ENCODE data around the gene DCN.
A peak's percentile ranks its signal among the peaks of the same experiment; 100 is the strongest.

DCN gene

DNA sequence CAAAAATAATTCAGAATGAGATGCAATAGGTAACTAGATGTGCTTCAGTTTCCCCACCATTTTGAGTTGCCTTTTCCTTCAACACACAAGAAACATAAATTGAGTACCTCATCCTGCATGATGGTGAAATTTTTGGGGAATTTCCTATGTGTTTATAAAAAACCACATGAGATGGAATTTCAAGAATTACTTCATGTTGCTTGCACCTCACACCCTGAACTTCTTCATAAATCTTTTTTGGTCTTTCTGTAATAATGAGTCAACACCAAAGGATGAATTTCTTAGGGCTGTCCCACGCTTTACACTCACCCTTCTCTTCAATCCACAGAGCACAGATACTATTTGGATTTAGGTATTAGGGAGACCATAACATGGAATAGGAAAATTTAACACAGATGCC is 48.7 kb downstream of the DCN start:
- FAIRE-seq: no peak

DNA sequence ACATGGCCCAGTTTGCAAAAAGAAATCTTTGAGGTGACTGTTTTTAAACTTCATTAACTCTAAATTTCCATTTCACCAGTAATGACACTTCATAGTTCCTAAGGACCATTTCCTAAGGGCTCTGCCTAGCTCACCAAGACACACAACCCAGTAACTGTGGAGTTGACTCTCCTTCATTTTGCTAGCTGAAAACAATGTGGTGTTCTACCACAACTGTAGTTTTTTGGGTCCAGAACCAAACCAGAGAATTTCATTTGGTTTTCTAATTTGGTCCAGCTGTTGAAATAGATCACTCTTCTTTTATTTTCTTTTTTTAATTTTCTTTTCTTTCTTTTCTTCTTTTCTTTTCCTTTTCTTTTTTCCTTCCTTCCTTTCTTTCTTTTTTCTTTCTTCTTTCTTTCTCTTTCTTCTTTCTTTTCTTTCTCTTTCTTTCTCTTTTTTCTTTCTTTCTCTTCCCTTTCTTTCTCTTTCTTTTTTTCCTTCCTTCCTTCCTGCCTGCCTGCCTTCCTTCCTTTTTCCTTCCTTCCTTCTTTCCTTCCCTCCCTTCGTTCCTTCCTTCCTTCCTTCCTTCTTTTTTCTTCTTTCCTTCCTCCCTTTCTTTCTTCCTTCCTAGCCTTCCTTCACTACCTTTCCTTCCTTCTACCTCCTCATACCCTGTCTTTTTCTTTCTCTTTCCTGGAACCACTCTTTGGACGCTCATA is 52.8 kb downstream of the DCN start:
- FAIRE-seq: no peak

DNA sequence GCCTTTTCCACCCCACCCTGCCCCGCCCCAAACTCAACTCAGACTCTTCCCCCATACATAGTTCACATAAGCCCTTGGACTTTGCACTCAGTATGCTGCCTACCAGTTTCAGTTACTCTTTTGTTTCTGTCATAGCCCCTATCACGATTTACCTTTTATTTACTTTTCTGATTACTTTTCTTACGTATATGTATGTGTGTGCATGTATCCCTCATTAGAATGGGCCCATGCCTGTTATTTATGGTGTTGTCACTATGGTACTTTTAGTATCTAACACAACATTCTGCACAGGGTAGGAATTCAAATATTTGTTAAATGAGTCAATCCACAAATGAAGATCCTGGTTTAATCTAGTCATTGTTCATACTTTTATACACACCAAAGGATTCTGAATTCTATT is 54.9 kb downstream of the DCN start:
- FAIRE-seq: no peak

DNA sequence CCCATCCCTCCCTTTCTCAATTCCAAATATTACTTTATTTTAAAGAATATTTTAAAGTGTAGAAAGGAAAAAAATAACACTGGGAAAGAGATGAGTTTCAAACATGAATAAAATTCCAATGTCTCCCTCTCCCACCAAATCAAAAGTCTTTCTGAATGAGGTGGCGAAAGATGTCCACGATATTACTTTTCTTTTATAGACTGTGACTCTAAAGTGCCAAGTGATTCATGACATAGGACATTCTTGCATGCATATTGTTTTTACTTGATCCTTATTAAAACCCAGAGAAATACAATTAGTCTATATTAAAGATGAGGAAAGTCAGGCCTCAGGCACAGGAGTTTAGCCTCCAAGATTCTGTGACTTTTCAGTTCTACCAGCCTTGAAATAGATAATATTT is 55.3 kb downstream of the DCN start:
- FAIRE-seq: no peak

DNA sequence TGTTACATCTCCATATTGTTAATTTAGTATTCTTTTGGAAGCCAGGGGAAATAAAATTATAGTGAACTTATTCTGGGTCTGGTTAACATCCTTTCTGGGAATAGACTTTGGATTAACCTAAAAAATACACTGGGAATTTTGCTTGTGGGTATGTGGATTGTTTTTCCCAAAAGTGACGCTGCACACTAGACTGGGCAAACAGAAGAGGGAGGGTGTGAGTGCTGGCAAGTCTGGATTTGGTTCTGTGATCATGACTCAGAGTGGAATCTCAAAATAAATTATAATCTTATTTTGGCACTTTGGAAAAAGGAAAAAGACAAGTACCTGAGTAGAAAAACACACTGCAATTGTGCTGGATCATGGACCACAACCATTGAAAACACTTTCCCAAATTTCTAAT is 56.1 kb downstream of the DCN start:
- no peak for FAIRE-seq

DNA sequence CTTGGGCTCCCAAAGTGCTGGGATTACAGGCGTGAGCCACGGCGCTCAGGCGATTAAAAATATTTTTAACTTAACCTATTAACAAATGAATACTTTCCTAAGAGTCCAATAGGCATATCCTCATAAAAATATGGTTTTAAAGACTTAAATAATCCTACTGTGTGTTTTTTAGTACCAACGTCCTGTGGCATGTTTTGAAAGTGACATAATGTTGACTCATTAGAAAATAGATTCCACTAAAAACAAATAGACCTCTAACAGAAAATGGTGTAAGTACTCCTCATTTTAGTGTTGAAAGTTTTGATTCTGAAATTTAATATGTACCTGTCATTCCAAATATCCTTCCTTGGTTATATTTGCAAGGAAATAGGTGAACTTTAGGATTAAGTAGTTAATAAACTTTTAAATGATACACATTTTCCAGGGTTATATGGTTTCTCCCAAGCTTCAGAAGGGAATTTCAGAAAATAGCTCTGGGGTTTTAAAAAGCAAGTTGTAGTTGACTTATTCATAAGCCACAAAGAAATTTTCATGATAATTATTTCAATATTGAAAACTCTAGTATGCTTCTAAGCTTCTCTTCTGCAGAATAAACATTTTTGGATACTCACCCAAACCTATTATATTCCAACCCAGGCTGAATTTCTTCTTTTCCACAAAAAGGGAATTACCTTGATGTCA is 59.2 kb downstream of the DCN start:
- FAIRE-seq: no peak

DNA sequence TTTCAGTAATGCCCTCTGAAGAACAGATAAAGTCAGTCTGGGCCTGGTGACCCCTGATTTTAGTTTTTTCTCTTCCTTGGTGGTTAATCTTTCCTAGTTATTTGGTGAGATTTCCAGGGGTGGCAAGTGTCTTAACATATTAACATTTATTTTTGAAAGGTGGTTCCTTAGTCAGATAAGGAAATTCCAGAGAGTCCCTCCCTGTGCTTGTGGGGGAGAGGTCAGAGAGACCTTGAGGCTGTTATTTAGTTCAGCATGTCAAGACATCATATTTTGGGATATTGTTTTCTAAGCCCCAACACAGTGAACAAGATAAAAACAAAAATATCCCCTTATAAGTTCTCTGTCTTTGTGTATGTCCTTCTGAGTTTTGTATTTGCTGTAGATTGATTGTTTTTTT is 61.8 kb downstream of the DCN start:
- FAIRE-seq: peak; percentile 18

DNA sequence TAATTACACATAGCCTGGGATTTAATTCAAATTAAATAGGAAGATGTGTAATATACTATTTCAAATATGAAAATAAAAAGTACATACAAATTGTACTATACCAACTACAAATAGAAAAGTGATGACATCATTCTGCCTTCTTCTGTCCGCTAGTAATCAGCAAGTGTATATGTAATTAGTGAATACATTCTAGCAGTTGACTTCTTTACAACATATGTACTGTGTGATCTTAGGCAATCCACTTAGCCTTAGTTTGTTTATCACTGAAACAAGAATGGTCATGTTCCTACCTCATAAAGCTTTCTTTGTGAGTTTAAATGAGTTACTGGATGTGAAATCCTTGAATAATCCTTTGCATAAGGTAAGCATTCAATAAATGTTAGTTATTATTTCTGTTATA is 63.5 kb downstream of the DCN start:
- no peak for FAIRE-seq

DNA sequence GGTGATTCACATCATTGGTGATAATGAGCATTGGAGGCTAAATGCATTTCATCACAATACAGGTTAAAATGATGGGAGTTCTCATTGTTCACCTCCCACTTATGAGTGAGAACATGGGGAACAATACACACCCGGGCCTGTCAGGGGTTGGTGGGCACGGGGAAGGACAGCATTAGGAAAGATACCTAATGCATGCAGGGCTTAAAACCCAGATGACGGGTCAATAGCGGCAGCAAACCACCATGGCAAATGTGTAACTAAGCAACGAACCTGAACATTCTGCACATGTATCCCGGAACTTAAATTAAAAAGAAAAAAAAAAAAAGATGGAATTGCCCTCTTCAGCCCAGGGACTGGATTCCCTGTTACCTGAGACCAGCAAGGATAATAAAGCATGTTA is 69.0 kb downstream of the DCN start:
- FAIRE-seq: no peak

DNA sequence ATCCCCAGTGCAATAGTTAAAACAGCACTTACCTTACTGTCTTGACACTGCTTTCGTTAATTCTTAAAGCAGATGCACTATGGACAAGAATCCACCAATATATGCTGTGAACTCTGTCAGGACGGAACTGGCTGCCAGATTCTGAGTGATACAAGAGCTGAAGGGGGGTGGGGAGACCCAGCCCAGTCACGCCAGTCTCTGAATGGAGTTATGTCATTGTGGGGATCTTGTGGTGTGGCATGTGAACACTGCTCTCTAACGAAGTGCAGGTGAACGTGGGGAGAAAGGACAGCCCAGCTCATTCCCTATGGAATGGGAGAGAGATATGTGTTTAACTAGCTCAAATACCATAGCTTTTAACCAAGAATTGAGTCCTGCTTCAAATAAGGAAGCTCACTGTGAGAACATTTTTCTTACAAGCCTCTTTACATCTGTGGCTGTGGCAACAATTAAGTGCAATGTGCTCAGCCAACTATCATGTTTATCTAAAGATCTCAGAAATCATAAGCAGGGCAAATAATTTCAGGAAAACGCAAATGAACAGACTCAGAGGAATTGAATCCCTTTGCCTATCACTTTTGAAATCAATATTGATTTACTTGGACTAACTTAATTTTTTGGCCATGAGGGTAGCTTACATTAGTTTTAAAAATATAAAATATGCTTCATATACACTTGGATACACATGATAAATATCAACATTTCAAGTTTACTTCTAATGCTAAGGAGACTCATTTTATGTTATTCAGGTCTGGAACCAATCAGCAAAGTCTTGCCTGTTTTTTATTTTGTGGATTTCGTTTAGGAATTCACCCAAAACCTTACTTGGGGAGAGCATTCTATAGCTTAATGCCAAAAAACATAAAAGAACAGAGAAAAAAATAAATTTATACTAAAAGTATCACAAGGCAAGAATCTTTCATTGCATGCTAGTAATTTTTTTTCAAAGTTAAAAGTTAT is 71.0 kb downstream of the DCN start, which contains the start of gene LUM:
TSS of gene LUM (minus strand) at position 129 of the 960 bp plus-strand sequence. CDS start 2,515 bp downstream, outside the sequence.
- peak; percentile 50 for FAIRE-seq

DNA sequence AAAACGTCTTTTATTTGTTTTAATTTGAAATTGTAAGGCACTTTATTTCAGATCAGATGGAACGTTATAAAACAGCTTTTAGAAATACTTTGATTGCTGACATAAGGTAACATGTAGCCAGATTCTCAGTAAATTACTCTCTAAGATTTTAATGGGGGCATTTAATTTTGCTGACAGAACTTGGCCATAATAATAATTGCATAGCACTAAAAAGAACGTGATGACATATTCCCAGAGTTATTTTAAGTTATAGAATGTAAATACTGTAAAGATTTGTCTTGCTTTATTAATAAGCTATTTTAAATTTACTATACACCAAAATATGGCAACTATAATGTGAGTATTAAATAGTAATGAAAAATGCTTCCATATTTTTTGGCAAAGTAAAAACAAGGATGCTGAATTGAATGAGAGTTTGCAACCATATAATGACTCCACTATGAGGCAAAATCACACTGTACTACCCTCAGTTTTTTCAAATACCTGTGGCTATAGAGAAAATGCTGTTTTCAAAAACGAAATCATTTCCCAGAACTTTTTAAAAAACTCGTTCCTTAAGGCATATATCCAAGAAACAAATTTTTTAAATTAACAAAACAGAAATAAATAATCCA is 72.2 kb downstream of the DCN start:
- FAIRE-seq: no peak

DNA sequence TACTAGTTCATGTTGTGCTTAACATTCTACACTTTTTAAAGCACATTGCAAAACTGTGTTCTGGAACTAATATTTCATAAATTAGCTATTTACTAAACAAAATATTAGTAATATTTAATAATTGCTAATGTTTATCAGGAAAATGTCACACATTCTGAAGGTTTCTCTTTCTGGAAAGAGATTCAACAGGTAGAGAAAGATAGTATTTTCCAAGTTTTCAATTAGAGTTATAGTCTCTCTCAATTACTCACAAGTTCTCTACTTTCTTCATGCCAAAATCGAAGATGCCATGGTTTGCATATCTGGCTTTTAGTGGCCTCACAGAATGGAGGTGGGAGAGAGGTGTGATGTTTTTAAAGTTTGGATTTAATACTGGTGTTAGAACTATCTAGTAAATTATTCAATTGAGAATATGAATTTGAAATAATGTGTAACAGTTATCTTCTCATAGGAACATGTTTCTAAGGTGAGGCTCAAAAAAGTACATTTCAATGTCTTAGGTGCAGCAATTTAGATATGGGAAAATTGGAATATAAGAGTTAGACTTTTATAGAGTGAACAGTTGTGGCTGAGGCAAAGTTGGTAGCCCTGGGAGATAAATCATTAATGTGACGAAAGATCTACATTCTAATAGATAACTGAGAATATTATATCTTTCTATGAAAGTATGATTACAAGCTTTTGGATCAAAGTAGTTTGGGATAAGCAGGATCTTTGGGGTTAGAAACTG is 72.9 kb downstream of the DCN start:
- FAIRE-seq: peak; percentile 26

DNA sequence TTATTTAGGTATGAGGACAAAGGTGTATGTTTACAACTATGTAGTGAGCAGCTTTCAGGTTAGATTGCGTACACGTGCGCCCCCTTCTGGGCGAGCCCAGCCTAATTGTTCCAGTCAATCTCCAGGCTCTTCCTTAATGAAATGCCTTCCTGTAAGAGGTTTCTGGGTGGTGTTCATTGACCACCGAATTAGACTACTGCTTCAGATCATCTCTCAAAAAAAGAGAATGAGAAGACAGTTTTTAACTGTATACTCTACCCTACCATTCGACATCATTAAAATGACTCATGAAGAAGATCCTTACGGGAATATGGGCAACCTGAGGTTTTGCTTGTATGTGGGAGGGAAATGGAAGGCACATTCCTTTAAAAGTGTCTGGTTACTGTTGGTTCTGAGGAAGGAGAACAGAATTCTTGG is 73.5 kb downstream of the DCN start:
- peak; percentile 18 for FAIRE-seq

DNA sequence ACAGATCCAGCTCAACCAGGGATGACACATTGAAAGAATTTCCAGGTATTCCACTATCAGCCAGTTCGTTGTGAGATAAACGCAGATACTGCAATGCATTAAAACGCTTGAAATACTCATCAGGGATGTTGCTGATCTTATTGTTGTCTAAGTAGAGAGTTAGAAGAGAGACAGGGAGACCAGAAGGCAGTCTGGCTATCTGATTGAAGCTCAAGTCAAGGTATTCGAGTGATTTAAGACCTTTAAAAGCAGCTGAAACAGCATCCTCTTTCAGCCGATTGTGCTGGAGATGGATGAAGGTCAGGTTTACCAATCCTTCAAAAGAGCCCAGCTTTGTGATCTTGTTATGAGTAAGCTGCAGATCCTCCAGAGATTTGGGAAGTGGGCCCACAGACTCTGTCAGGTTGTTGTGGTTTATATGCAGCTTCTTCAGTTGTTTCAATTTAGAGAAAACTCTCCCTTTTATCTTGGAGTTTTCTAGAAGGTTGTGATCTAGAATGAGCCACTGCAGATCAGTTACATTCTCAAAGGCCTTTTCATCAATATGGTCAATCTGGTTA is 74.3 kb downstream of the DCN start:
- no peak for FAIRE-seq

DNA sequence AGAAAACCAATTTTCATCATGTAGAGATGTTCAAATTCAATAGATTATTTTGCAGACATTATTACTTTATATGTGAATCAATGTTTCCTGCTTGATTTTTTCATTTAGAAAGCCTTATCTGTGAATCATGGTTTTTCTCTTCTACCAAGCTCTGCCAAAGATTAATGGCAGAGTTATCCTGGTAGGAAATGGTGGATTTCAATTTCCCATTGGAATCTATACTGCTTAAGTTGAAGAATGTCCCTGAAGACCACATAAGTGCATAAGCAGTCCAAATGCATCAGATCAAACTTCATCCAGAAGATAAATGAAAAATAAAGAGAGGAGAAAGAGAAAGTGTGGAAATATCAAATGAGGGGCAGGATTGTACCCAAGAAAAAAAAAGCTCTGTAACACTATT is 76.3 kb downstream of the DCN start:
- no peak for FAIRE-seq

DNA sequence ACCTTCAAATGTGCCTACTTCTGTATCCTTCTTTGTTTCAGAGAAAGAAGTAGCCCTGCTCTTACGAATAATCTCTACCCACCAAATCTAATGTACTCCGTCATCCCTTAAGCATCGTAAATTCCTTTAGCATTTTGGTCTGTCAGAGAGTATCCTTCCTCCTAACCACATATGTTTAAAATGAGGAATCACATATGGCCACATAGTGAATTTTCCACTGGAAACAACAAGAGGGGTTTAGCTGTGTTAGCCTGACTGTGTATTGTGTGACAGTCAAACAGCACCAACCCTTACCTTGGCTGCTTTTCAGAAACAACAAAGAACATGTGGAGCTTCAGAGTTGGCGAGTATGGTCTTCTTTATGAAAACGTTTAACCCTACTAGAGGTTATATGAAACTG is 76.8 kb downstream of the DCN start:
- FAIRE-seq: no peak

DNA sequence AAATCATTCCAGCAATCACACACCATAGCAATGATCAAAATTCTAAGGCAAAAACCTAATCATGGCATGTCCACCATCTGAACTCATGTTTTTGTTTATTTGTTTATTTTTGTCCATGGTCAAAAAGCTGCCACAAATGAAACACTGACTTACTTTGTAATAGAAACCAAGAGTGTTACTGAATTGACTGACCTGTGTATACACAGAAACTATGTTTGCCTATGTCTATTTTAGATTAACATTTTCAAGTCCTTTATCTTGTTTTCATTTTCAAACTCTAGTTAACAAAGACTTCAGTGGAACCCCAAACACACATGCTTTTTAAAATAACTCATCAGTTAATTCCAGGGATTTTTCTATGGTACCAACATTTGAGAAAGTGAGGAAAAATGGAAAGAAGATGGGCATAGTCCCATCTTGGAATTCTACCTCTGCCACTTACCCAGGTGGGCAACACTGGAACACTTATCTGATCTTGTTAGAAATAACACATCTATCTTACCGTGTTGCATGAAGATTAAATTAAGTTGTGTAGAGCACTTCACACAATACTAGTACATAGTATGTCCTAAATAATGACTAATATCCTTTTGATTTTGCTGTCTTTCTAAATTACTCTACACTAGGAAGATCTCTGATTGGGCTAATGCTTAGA is 77.7 kb downstream of the DCN start:
- FAIRE-seq: no peak

DNA sequence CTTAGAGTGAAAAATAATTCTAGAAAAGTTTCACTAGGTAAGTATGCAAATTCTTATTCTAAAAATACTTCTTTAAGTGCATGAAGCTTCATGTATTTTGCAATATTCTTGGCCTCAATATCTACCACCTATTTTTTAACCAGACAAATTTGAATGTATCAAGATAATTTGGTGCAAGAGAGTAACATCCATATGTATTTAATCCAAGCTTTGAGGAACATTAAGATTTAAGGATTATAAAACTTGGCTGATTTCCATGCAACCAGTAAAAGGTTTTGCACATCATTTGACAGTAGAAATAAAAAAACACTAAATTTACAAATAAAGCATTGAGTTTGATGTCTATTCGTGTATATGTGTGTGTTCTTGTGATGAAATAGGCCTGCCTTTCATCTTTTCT is 79.0 kb downstream of the DCN start:
- peak; percentile 93 for FAIRE-seq

DNA sequence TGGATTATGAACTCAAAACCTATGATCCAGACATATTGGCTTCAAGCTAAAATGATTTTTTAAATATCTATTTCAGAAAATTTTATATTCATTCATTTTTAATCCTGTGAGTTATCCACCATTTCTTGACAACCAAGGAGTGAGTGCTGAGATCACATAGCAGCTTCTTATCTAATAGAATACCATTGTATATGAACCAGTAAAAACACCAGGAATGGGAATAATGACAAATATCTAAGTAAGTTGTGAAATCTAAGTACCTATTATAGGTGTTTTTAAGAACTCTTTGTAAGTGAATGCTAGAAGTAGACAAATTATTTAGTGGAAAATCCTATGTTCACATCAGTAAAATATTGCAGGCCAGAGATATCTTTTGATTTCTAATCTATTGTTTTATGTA is 79.5 kb downstream of the DCN start:
- FAIRE-seq: no peak

DNA sequence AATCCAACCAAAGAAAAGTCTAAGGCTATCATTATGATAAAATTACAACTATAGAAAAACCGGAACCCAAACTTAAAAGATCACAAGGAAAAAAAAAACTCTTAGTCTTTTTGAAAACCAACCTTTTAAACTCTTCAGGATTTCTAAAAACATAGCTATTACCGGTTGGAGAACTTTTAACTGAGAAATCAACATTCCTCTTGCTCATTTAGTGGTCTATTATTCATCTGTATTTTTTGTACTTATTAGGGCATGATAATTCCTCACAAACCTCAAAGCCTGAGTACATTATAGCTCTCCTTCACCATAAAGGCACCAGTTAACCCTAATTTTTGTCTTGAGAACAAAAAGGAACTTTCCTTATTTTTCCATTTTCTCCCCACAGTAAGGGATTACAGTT is 81.7 kb downstream of the DCN start:
- FAIRE-seq: no peak

DNA sequence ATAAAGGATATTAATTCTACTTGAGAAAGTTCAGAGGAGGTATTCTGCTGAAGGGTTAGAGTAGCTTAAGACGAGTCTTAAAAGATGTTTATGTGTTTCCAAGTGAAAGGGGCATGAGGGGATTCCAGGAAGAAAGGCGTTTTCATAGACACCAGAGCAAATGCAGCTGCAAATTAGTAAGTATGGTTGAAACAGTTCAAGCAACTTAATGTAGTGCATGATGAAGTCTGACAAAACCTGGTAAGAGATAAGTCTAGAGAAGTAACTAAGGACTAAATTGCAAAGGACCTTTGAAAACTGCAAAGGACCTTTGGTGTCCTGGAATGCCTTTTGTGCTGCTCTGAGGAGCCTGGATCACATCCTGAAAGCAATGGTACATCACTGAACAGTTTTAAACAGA is 82.8 kb downstream of the DCN start:
- no peak for FAIRE-seq

Data from endometrium (tissue), 2 donors.